NAMALWA (cell line): Measurements from ENCODE around the gene ADGRG7.
"Not testable (repeated sequence)": the region's sequence is repeated elsewhere in the genome, so short reads cannot be mapped to it uniquely, and the experiment has no call there.

Source experiments
- DNase-seq: peaks from one replicate; pipeline ENCODE4 v3.0.0-alpha.2; 2015; ENCODE audit warnings: low spot score

Gene ADGRG7

DNA sequence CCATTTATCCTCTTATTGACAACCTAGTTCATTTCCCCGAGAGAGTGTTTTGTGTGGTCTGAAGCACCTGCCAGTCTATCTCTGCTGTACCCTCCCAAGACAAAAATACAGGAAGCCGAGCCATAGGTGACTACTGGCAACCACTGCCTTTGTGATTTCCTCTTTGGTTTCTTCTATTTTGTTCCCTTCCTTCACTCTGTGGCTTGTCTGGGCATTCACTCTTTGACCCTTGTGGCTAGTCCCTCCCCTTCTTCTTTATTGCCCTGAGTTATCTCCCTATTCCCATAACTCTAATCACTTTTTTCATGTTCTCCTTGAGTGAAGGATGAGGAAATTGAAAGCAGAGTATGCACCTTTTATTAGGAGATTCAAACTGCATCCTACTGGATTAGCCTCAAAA lies at the start of gene ADGRG7:
ADGRG7 (plus strand) TSS at position 297 of the 400 bp plus-strand sequence. CDS start 256 bp downstream, outside the sequence.
- no peak for DNase-seq

DNA sequence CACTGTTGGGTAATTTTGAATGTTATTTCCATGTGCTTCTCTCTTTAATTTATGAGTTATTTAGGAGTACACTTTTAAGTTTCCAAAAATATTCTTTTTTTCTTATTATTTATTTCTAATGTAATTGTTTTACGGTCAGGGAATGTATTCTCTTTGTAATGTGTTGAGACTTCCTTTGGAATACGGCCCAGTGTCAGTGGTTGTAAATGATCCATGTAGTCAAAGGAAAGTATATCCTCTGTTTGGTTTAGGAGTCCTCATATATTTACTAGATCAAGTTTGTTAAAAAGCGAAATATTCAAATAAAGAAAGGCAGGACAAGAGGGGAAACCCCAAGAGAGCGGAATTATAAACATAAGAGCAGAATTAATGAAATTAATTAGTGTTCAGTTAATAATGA lies 49.0 kb upstream of the ADGRG7 start:
- DNase-seq, result no peak

DNA sequence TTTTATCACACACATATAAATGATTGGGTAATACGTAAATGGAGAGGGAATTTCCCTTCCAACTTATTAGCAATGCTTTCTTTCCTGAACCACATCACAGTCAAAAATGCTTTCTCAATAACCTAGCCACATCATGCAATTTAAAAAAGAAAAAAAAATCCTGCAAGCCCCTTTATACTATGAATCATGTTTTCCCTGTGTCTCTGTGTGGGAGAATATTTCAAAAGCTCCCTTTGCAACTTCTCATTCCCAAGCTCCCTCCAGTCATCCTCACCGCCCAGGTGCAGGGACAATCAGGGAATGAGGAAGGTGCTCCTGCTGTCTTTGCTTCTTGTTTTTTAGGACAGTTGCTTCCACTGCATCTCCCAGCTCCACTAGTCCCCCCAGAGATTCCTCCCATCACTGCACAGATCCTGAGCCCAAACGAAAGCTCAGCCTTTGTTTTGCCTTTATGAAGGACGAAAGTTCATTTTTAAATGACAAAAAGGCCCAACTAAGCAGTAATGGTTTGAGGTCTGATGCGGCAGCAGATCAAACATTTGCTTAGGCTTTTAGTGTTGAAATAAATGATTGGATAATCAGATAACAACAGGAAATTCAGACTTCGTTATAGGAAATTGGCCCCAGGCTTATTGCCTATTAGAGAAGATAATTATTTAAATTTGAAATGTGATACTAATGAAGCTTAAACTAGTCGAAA lies 47.8 kb upstream of the ADGRG7 start:
- DNase-seq, result no peak

DNA sequence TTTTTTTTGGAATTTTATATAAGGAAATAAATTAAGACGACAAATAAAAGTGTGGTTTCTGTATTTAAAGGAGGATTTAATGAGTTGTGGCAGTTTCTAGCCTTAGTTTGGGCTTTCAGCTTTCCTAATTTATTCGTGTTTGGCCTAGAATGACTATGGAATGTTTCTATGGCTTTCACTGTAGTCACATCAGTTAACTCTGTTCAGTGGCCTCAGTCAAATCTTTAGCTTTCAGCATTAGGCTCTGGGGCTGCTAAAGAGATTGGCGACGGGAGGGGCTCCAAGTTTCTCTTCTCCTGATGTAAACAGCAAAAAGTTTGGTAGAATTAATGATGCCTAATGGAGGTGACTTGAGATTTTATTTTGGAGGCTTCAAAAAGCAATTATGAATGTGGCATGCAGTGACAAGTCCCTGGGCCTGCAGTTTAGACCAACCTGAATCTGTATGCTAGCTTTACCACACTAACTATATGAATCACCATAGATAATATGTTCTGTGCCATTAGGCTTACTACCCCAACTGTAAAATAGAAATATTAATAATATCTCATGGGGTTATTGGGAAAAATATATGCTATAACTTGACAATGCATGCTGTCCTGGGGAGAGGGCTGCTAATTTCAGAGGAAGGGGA lies 47.1 kb upstream of the ADGRG7 start:
- no peak for DNase-seq

- no peak for DNase-seq
Measured at GRCh38 chr3:100563228-100563627, 46.2 kb upstream of the ADGRG7 start.

DNA sequence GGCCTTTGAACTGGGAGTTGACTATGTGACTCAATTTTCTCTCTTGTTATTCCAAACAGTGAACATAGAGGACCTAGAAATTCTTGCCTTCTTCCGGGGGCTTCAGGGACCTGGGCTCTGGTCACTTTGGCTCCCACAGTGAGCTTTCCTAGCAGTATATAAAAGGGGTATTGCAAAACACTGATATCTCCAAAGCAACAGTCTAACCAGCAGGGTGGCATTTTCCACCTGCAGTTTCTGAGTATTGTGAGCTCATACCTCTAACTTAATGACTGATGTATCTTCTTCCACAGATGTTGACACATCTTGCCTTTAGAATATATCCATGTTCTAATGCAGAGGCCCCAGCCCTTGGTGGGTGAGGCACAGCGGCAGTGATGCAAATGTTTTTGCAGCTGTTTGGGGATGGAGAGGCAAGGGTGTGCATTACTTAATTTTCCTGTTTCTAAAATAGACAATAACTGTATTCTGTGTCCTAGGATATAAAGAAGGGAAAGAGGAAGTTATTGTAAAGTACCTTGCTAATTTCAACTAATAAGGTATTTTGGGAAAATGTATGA lies 45.7 kb upstream of the ADGRG7 start:
- no peak for DNase-seq

GRCh38 chr3:100570811-100571210 lies 38.6 kb upstream of the ADGRG7 start:
- DNase-seq, result no peak

- no peak for DNase-seq
Measured at GRCh38 chr3:100574536-100574935, 34.9 kb upstream of the ADGRG7 start.

DNA sequence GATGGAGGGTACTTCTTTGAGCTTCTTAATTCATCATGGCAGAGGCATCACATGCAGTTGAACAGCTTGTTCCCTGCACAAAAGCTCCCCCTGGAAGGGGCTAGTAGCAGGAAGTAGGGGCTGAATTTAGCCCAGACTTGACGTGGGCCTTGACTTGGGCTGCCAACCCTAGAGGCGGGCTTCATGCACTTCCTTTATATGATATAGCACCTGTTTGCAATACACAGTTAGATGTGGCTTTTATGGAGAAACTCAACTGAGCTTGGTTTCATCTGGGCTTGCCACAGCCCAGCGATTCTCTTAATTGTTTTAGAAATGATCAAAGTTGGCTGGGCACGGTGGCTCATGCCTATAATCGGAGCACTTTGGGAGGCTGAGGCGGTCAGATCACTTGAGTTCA lies 33.7 kb upstream of the ADGRG7 start:
- no peak for DNase-seq

DNA sequence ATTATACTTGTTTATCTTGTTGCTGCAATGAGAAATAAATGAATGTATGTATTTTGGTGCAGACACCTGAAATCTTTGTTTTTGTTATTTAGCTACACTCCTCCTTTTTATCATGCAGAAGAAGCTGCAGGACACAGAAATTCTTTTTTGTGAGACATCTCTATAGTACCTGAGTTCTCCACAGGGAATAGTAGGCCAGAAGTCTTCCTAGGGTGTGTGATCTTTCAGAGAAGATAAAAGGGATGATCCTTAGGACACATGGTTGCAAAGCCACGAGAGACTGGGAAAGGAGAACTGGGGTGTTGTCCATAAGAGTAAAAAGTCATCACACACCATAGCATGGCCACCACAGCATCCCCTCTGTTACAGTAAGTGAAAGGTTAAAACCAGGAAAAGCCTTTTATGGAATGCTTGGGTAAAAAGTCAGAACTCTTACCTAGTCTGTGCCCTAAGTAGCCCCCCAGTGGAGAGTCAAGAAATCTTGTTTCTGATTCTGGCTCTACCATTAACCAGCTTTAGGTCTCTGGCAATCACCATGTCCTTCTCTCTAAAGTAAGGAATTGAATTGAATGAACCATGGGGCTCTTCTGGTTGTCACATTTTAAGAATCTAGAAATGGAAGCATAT lies 31.9 kb upstream of the ADGRG7 start:
- DNase-seq, result no peak

DNA sequence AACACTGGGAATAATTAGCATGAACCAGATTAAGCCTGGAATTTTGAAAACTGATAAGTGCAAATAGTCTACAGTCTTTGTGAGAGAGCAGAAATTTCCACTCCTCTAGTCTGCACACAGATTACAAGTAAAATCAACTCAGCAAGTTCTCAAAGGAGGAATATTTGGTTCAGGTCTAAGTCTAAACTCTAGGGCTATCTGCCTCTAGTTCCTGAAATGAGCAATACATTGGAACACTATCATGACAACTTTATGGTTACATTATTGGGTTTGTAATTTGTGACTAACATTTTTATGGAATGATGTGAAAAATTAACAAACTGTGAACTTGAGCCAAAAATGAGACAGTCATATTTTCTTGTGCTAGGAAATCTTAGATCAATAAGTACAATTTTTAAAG lies 30.8 kb upstream of the ADGRG7 start:
- DNase-seq, result no peak

DNA sequence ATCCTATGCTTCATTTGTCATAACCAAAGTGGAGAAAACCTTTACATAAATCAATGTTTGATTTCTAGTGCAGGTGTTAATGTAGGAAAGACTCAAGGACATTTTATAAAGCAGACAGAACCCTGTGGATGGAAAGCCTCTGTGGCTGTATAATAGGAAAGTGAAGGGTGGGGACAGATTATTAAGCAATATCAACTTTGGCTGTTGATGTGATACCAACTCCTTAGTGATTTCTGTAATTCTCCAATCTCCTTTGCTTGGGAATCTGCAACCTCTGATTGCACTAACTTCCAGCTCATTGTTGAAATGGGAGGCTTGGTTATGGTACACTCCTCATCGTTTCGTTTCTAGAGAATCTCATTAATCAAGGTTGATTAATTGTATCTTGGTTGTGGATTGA lies 29.3 kb upstream of the ADGRG7 start:
- DNase-seq, result no peak

DNA sequence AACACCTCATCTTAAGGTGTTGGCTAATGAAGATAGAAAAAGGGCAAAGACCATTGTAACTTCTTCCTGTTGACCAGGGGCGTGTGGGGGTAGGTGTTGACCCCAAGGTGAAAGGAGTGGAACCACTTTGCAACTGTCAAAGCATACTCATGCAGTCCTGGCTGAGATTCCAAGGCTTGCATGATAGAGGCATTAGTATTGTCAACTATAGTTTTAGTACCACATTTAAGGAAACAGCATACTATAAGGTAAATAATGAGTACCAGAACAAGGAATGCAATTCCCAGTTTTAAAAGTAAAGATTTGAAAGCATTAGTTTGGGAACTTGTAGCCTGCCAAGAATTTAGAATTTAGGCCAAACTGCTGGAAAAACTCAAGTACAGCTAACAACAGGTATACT lies 27.8 kb upstream of the ADGRG7 start:
- DNase-seq, result no peak

- not testable (repeated sequence) for DNase-seq
Measured at GRCh38 chr3:100582157-100582556, 27.2 kb upstream of the ADGRG7 start.

DNA sequence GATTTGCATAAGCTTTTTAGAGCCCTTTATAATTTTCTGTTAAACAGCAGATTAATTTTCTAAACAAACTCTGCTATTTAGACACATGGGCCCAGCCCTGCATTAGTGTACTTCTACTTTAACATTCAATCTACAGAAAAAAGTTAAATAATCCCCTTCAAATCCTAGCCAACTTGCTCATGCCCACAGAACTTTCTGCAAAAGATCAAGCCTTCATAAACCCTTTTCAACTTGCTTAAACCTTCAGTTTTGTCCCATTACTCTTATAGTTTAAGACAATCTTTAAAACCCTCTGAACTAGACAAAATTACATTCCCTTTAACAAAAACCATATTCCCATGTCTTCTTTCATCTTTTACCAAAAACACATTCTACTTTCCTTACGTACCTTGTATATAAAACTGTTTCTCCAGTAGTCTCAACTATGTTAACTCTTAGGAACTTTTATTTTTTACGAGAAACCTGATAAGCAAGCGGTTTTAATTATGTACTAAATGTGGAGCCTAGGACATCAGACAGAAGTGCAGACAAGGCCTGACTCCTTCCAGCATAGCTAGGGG lies 25.2 kb upstream of the ADGRG7 start:
- no peak for DNase-seq

- no peak for DNase-seq
Measured at GRCh38 chr3:100586832-100587231, 22.6 kb upstream of the ADGRG7 start.

DNA sequence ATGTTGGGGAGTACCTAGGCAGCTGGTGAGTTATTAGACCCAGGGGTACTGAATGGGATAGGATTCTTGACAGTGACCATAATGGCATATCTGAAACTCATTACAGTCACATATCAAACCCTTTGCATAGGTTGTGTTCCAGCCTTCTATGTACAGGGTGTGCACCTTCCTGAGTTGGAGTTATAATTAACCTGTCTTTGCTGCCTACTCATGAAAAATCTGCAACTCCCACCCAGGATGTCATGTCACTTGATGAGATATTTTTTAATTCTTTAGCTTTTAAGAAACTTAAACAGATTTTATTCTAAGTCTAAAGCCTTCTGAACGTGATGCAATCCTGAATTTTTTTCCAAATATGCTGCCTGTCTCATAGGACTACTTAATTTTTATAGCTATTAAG lies 21.1 kb upstream of the ADGRG7 start:
- no peak for DNase-seq

DNA sequence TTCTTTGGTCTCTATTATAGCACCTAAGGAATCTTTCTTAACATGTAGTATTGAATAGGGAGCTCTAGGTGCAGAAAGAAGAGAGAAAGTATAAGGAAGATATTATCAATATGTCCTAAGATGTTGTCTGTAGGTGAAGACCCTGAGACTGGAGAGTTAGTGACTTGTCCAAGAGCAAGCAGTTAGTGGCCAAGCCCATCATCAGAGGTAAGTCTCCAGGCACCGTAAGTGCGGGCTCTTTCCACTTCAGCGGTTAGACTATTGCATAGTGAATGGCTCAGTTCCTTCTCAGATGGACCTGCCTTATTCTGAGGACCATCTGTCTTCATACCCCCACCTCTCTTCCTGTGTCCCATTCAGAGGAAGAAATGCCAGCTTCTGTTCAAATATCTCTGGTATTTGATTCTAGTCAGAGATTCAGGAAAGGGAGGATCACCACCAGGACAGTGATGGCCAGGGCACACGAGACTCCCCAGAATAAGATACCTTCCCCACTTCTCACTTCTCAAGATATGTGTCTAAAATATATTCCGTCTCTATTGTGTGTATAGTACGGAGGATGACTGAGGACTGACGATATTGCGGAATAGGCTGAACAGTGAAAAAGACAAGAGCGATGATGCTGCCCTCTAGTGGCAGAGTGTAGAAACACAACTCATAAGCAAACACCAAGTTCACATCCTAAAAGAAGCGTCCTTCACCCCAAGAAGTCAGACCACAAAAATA lies 19.1 kb upstream of the ADGRG7 start:
- peak; percentile 84 for DNase-seq

DNA sequence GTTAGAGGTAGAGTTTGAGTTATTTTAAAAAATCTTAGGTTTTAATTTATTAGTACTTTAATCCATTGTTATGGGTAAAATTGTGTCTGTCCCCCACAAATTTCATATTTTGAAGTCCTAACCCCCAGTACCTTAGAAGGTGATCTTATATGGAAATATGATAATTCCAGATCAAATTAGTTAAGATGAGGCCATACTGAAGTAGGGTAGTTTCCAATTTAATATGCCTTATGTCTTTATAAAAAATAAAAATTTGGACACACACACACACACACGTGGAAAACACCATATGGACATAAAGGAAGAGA lies 18.6 kb upstream of the ADGRG7 start:
- DNase-seq, result no peak

DNA sequence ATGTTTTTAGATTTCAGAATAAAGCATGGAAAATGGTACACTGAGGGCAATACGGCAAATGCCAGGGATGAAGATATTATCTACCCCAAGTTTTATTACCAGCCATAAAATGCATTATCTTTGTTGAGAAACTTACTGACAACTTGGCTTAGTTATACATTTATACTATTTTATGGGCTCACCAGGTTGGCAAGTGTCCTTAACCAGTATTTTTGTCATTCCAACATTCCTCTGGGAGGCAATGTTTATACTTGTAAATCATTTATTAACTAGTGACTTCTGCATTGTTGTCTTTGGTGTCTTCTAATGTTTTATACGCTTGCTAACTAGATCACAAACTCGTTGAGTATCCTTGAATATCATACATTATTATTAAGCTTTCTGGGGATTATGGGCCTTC lies 18.0 kb upstream of the ADGRG7 start:
- no peak for DNase-seq

DNA sequence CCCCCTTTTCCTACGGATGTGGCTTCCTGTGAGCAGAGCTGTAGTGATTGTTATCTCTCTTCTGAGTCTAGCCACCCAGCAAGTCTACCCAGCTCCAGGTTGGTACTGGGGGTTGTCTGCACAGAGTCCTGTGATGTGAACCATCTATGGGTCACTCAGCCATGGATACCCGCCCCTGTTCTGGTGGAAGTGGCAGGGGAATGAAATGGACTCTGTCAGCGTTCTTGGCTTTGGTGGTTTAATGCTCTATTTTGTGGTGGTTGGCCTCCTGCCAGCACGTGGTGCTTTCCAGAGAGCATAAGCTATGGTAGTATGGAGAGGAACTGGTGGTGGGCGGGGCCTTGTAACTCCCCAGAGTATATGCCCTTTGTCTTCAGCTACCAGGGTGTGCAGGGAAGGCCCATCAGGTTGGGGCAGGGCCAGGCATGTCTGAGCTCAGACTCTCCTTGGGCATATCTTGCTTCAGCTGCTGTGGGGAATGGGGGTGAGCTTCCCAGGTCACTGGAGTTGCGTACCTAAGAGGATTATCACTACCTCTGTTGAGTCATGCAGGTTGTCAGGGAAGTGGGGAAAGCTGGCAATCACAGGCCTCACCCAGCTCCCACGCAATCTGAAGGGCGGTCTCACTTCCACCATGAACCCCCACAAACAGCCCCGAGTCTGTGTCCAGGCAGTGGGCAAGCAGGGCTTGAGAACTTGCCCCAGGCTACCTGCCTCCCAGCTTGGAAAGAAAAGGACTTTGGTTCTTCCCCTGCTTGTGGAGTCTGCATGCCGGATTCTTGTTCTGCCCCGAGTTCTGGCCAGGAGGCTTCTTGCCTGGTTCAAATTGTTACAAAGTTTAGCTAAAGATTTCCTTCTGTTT lies 9.0 kb upstream of the ADGRG7 start:
- no peak for DNase-seq
